Vagina (tissue), 2 donors: Measurements from ENCODE around the gene FRA10AC1.

Source experiments
- CTCF ChIP-seq, 3 experiments: fragments of 450-650 bp in 2 of 3; fragments of 200-600 bp in 1 of 3; sonication (generic) in 1 of 3; IDR thresholded peaks; one replicate each; pipeline ENCODE4 v1.5.1; 2017 to 2019; ENCODE audit warnings: antibody characterized with exemption in 3 of 3, mild to moderate bottlenecking in 2 of 3, moderate library complexity in 2 of 3
- POLR2A ChIP-seq, 2 donors: fragments of 450-650 bp; IDR thresholded peaks; one replicate each; pipeline ENCODE4 v1.6.1; 2017; ENCODE audit warnings: antibody characterized with exemption in 2 of 2, mild to moderate bottlenecking in 2 of 2, moderate library complexity in 2 of 2

DNA sequence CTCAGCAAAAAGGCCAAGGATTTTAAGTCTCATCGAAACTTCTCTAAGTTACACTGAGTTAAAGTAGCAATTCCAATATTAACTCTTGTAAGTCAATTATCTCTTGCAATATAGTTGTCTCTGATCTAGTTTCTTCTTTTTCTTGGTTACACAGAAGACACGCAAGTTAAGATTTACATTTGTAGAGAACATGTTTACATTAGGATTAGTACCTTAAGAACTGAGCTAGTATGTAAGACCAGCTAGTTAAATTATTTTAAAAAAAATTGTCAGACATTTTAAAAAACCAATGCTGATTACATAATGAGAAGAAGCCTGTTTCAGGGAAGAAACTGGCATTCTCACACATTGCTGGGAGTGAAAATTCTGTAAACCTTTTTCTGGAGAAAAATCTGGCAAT is 31.4 kb downstream of the FRA10AC1 start:
- no peak for TF ChIP-seq CTCF (IDR thresholded peaks at IDR 0.05)
- TF ChIP-seq POLR2A (IDR thresholded peaks at IDR 0.05) = no peak
